ENCODE results near the gene MED27. TPM values are rescaled to one million over a fixed set of nuclear protein-coding genes. Genes with fewer than 3 reads are reported as not detected.
A peak's percentile ranks its signal among the peaks of the same experiment; 100 is the strongest.

The MED27 gene
- total RNA-seq, 2 donors from 2014 or later = 29.0 to 30.5 TPM

DNA sequence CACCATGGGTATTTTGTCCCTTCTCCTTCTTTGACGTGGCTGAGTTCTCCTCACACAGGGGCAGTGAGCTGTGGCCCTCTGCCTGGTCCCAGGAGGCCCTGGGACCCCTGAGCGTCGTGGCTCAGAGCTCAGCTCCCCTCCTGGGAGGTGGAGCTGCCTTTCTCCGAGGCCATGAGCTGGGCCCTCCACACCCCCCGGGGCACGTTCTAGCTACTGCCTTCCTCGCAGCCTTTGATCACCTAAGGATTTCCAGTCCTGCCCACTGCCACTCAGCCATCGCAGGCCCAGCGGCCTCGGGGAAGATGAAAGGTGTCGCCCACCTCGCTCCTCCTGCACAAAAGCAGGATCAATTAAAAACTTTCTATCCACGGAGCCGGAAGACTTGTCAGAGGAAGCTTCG, 244.9 kb downstream of the MED27 start:
- Mint-ChIP-seq H3K36me3 (ENCODE audit: insufficient read depth in 2 of 2) (peaks cover 7 to 10% of the 10 kb centered on the region in 2 donors), H3K4me1 (ENCODE audit: low read depth) (peaks cover 11% of the 10 kb centered on the region), H3K27me3 (ENCODE audit: low read depth) (peaks cover 32% of the 10 kb centered on the region), H3K4me3 (no peak overlapping the region), H3K9me3 (peaks cover 2 to 8% of the 10 kb centered on the region in 2 donors), H3K27ac (no peak overlapping the region)
- no peak for DNase-seq
- ATAC-seq (replicated peaks in 1 of 2) = no peak

DNA sequence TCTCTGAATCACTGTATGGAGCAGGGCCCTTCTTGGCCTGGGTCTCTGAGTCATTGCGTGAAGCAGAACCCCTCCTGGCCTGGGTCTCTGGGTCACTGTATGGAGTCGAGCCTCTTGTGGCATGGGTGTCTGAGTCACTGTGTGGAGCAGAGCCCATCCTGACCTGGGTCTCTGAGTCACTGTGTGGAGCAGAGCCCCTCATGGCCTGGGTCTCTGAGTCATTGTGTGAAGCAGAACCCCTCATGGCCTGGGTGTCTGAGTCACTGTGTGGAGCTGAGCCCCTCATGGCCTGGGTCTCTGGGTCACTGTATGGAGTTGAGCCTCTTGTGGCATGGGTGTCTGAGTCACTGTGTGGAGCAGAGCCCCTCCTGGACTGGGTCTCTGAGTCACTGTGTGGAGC, 245.8 kb downstream of the MED27 start:
- no peak overlapping the region for H3K27ac Mint-ChIP-seq
- peaks cover 4% of the 10 kb centered on the region for H3K4me1 Mint-ChIP-seq (ENCODE audit: low read depth)
- peaks cover 2 to 8% of the 10 kb centered on the region in 2 donors for H3K9me3 Mint-ChIP-seq
- ATAC-seq (replicated peaks in 1 of 2) (peak; percentile 64 to 76), DNase-seq (peak in 1 of 2 donors; percentile 13)
- H3K36me3 Mint-ChIP-seq (ENCODE audit: insufficient read depth in 2 of 2) = peaks cover 7 to 10% of the 10 kb centered on the region in 2 donors
- H3K27me3 Mint-ChIP-seq (ENCODE audit: low read depth) = peaks cover 32% of the 10 kb centered on the region
- no peak overlapping the region for H3K4me3 Mint-ChIP-seq

DNA sequence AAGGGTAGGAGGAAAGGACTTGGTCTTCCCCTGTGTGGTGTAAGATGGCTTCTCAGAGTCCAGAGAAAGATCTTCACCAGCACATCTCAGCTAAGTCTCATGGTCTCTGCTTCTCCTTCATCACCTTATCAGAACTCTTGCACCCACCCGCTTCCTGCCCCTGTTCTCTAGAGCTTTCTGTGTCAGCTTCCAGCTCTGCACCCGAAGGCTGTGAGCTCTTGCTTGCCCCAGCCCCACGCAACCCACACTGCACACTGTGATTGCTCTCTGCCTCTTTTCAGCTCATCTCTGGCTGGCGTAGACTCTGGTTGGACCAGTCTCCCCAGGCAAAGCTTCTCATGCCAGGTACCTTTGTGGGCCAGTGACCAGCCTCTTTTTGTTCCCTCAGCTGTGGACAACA, 246.6 kb downstream of the MED27 start:
- peaks cover 2 to 8% of the 10 kb centered on the region in 2 donors for H3K9me3 Mint-ChIP-seq
- DNase-seq (no peak), ATAC-seq (replicated peaks in 1 of 2) (no peak)
- peaks cover 7 to 10% of the 10 kb centered on the region in 2 donors for H3K36me3 Mint-ChIP-seq (ENCODE audit: insufficient read depth in 2 of 2)
- peak overlapping the region in 1 of 2 donors; percentile 14 for H3K4me3 Mint-ChIP-seq
- peaks cover 31% of the 10 kb centered on the region for H3K27me3 Mint-ChIP-seq (ENCODE audit: low read depth)
- H3K4me1 Mint-ChIP-seq (ENCODE audit: low read depth) = no peaks in the 10 kb centered on the region
- H3K27ac Mint-ChIP-seq = no peak overlapping the region

DNA sequence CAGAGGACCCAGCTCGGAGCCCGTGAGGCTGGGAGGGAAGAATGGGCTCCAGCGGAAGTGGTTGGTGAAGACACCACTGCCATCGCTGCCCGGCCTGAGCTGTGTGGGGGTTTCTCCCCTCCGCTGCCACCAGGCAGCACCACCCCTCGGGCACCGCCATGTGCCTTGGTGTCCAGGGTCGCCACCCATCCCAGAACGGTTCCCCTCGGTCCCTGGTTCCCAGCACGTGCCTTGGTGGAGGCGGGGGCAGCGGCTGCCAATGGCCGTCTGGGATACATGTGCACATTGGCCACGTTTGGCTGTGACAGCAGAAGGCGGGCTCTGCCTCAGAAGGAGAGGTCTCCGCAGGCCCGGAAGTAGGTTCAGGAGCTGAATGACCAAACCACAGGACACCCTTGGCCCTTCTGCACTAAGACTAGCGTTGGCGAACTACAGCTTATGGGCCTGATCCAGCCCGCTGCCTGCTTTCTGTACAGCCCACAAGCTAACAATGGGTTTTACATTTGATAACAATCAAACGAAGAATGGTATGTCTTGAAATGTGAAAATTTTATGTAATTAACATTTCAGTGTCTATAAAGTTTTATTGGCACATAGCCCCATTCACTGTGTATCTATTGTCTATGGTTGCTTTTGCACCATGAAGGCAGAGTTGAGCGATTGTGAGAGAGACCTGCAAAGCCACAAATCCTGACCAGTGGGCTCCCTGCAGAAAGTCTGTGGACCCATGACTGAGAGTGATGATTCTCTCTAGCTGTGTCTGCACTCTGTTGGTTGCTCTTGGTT, 248.1 kb downstream of the MED27 start:
- Mint-ChIP-seq H3K4me3 (no peak overlapping the region), H3K36me3 (ENCODE audit: insufficient read depth in 2 of 2) (peaks cover 7 to 10% of the 10 kb centered on the region in 2 donors), H3K27ac (no peak overlapping the region), H3K9me3 (peaks cover 2 to 8% of the 10 kb centered on the region in 2 donors), H3K27me3 (ENCODE audit: low read depth) (peaks cover 18% of the 10 kb centered on the region), H3K4me1 (ENCODE audit: low read depth) (no peaks in the 10 kb centered on the region)
- ATAC-seq (replicated peaks in 1 of 2) (no peak), DNase-seq (no peak)

DNA sequence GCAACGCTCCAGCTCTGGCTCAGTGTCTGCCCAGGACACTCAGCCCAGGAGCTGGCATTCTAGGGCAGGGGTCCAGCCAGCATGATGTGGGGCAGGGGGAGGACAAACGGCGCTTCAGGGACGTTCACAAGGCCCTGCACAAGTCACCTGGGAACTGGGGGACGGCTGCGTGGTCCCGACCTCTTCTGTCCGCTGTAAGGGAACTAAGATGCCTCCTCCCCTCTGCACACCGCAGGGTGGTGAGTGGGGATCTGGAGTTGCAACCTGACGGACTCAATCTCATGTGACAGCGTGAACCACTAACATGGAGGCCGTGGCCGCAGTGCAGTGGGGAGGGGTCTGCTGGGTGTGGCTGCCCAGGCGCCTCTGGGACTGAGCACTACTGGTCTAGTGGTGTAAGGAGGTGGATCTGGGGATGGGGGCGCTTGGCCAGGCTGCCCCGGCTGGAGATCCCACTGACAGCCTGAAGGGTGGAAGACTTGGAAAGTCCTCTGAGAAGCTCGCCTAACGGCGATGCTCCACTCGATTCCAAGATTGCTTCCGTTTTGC, 251.8 kb downstream of the MED27 start:
- no peak for DNase-seq
- peaks cover 27% of the 10 kb centered on the region for H3K27me3 Mint-ChIP-seq (ENCODE audit: low read depth)
- H3K9me3 Mint-ChIP-seq = no peaks in the 10 kb centered on the region

DNA sequence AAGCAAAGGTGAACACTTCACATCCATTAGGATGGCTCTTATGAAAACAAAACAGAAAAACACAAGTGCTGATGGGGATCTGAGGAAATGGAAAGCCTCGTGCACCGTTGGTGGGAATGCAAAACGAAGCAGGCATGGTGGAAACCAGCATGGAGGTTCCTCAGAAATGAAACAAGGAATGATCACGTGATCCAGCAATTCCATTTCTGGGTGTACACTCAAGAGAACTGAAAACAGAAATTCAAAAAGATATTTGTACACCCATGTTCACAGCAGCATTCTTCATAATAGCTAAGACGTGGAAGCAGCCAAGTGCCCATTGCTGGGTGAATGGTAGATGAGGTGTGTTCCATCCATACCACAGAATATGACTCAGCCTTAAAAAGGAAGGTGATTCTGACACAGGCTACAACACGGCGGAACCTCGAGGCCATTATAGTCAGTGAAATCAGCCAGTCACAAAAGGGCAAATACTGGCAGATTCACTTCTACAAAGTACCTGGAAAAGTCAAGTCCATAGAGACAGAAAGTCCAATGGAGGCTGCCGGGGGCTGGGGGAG, 252.6 kb downstream of the MED27 start:
- Mint-ChIP-seq H3K4me3 (no peak overlapping the region), H3K36me3 (ENCODE audit: insufficient read depth in 2 of 2) (no peaks in the 10 kb centered on the region), H3K27ac (no peak overlapping the region), H3K4me1 (ENCODE audit: low read depth) (no peaks in the 10 kb centered on the region), H3K9me3 (no peaks in the 10 kb centered on the region), H3K27me3 (ENCODE audit: low read depth) (peaks cover 22% of the 10 kb centered on the region)
- ATAC-seq (replicated peaks in 1 of 2) = peak in 1 of 2 donors; percentile 38
- DNase-seq = no peak

More for the DNA sequence above, 251.8 kb downstream of the MED27 start:
- Mint-ChIP-seq H3K27ac (no peak overlapping the region), H3K4me1 (ENCODE audit: low read depth) (no peaks in the 10 kb centered on the region), H3K4me3 (no peak overlapping the region), H3K36me3 (ENCODE audit: insufficient read depth in 2 of 2) (no peaks in the 10 kb centered on the region)
- no peak for ATAC-seq (replicated peaks in 1 of 2)

DNA sequence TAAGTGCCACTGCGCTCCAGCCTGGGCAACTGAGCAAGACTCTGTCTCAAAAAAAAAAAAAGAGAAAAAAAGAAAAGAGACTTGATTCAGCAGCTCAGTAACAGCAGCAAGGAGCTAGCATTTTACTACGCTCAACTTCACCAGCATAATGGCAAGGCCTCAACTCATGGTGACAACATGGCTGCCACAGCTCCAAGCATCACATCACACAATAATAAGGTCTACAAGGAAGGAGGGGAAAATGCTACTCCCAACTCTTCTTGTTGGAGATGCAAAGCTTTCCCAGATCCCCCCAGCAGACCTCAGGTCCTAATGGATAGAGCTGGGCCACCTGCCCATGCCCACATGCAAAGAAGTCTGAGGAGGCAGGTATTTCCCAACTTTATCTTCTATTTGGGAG, 253.6 kb downstream of the MED27 start:
- peaks cover 31% of the 10 kb centered on the region for H3K27me3 Mint-ChIP-seq (ENCODE audit: low read depth)
- no peaks in the 10 kb centered on the region for H3K4me1 Mint-ChIP-seq (ENCODE audit: low read depth)
- no peak for ATAC-seq (replicated peaks in 1 of 2)
- no peaks in the 10 kb centered on the region for H3K36me3 Mint-ChIP-seq (ENCODE audit: insufficient read depth in 2 of 2)
- no peak overlapping the region for H3K27ac Mint-ChIP-seq
- no peak for DNase-seq
- no peak overlapping the region for H3K4me3 Mint-ChIP-seq
- no peaks in the 10 kb centered on the region for H3K9me3 Mint-ChIP-seq

DNA sequence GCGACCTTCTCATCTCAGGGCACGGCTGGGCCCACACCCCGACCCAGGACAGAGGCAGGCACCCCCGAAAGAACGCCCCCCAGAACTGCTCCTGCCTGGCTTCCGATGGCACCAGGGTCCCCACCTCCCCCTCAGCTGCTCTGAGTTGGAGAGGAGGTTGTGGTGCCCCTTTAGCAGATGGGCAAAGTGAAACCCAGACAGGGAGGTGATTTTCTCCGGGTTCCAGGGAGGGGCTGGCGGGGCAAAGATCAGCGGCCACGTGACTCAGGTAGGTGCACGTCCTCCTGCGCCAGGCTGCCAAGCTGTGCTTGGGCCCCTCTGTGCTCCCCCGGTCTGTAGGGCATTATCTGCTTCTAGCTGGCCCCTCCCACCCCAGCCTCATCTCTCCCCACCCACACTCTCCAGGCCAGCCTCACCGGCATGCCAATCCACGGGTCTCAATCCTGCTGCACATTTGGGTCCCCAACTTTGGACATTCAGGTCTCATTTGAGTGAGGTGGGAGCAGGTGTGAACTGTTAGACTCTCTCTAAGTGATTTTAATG, 254.6 kb downstream of the MED27 start:
- H3K4me1 Mint-ChIP-seq (ENCODE audit: low read depth) = no peaks in the 10 kb centered on the region

DNA sequence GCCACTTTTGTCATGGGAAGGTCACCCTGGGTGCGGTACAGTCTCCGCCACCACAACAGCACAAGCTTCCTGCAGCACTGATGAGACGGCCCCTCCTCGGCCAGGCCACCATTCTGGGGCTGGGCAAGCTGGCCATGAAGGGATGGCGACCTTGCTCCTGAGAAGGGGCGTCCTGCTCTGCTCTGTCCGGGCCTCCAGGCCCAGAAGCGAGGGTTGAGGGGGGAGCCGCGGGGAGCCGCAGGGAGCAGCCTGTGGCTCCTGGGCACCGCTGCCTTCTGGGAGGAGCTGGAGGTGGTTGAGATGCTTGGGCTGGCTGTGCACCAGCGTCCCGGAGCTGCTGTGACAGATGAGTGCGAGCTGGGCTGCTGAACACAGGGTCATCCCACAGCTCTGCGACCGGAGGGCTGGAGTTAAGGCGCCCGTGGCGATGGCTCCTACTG, 255.5 kb downstream of the MED27 start:
- Mint-ChIP-seq H3K36me3 (ENCODE audit: insufficient read depth in 2 of 2) (no peaks in the 10 kb centered on the region), H3K4me1 (ENCODE audit: low read depth) (no peaks in the 10 kb centered on the region), H3K27ac (no peak overlapping the region), H3K9me3 (no peaks in the 10 kb centered on the region), H3K4me3 (no peak overlapping the region), H3K27me3 (ENCODE audit: low read depth) (peaks cover 48% of the 10 kb centered on the region)
- ATAC-seq (replicated peaks in 1 of 2) = no peak
- no peak for DNase-seq

More for the DNA sequence above, 254.6 kb downstream of the MED27 start:
- Mint-ChIP-seq H3K36me3 (ENCODE audit: insufficient read depth in 2 of 2) (no peaks in the 10 kb centered on the region), H3K4me3 (no peak overlapping the region), H3K9me3 (no peaks in the 10 kb centered on the region), H3K27me3 (ENCODE audit: low read depth) (peaks cover 39% of the 10 kb centered on the region), H3K27ac (no peak overlapping the region)
- no peak for DNase-seq
- ATAC-seq (replicated peaks in 1 of 2) = no peak

DNA sequence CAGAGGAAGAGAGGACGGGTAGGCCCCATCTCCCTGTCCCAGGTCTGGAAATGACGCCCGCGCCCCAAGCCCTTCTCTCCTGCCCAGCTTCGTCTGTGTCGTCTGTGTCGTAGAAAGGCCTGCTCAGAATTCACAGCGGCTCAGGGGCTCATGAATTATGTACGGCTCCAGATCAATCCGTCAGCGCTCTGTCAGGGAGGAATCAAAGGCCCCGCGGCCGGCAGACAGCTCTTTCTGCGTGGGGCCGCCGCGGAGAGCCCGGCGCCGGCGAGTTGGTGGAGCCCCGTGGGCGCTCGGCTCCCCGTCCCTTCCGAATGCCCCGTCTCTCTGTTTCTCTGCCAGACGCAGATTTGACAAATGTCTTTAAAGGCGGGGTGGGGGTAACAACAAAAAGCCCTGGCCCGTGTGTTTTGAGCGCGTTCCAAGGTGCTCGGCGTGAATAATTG, 255.9 kb downstream of the MED27 start:
- H3K36me3 Mint-ChIP-seq (ENCODE audit: insufficient read depth in 2 of 2) = no peaks in the 10 kb centered on the region
- peaks cover 48% of the 10 kb centered on the region for H3K27me3 Mint-ChIP-seq (ENCODE audit: low read depth)
- ATAC-seq (replicated peaks in 1 of 2) = no peak
- DNase-seq = no peak
- H3K27ac Mint-ChIP-seq = no peak overlapping the region
- no peaks in the 10 kb centered on the region for H3K9me3 Mint-ChIP-seq
- no peak overlapping the region for H3K4me3 Mint-ChIP-seq
- H3K4me1 Mint-ChIP-seq (ENCODE audit: low read depth) = no peaks in the 10 kb centered on the region

DNA sequence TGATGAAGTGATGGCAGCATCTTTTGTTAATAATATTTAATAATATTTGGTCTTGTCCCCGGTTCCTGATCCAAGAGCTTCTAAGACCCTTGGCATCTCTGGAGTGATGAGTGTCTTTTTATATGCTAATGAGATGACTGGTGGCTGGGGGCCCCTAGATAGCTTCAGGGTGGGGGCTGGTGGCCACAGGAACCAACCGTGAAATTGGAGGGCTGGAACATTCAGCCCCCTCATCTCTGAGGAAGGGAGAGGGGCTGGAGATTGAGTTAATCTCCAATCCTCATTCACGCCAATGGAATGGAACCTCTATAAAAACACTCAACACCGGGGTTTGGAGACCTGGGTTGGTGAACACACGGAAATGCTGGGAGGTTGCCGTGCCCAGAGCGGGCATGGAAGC, 261.6 kb downstream of the MED27 start:
- H3K4me1 Mint-ChIP-seq (ENCODE audit: low read depth) = no peaks in the 10 kb centered on the region
- no peak overlapping the region for H3K27ac Mint-ChIP-seq
- ATAC-seq (replicated peaks in 1 of 2) (no peak), DNase-seq (no peak)
- no peaks in the 10 kb centered on the region for H3K9me3 Mint-ChIP-seq
- H3K36me3 Mint-ChIP-seq (ENCODE audit: insufficient read depth in 2 of 2) = no peaks in the 10 kb centered on the region
- no peak overlapping the region for H3K4me3 Mint-ChIP-seq
- peaks cover 50% of the 10 kb centered on the region for H3K27me3 Mint-ChIP-seq (ENCODE audit: low read depth)

DNA sequence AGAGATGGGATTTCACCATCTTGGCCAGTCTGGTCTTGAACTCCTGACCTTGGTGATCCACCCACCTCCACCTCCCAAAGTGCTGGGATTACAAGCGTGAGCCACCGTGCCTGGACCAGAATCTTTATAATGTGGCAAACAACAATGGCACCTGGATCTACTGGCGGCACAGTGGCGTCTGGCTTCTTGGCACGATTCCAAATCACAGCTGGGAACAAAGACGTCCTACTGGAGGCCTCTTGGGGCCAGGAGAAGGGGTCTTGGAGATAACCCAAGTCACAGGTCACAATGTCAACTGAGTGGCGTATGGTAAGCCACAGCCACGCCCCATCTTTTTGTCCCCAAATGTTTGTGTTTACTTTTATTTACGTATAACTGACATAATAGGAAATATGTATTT, 262.0 kb downstream of the MED27 start:
- no peak overlapping the region for H3K4me3 Mint-ChIP-seq
- H3K9me3 Mint-ChIP-seq = no peaks in the 10 kb centered on the region
- no peak overlapping the region for H3K27ac Mint-ChIP-seq
- no peaks in the 10 kb centered on the region for H3K36me3 Mint-ChIP-seq (ENCODE audit: insufficient read depth in 2 of 2)
- ATAC-seq (replicated peaks in 1 of 2) = no peak
- H3K4me1 Mint-ChIP-seq (ENCODE audit: low read depth) = no peaks in the 10 kb centered on the region
- no peak for DNase-seq
- H3K27me3 Mint-ChIP-seq (ENCODE audit: low read depth) = peaks cover 54% of the 10 kb centered on the region

DNA sequence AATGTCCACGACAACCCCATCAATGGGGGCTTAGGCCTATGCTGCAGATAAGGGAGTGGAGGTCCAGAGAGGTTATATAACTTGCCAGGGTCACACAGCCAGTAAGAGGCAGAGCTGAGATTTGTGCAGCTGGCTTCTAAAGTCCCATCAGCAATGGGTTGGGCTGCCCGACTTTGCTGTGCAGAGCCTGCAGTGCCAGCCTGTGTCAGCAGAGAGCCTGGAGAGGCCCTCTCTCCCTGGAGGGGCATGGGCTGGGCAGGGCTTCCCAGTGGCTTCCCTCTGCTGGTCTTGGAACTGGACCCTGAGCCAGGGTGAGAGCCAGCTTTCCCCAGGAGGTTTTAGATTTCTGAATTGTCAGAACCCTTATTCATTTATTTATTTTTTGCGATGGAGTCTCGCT, 262.6 kb downstream of the MED27 start:
- peaks cover 54% of the 10 kb centered on the region for H3K27me3 Mint-ChIP-seq (ENCODE audit: low read depth)
- no peaks in the 10 kb centered on the region for H3K4me1 Mint-ChIP-seq (ENCODE audit: low read depth)
- DNase-seq = no peak
- no peaks in the 10 kb centered on the region for H3K9me3 Mint-ChIP-seq
- no peaks in the 10 kb centered on the region for H3K36me3 Mint-ChIP-seq (ENCODE audit: insufficient read depth in 2 of 2)
- no peak overlapping the region for H3K4me3 Mint-ChIP-seq
- ATAC-seq (replicated peaks in 1 of 2) = no peak
- no peak overlapping the region for H3K27ac Mint-ChIP-seq

All from activated T-cell treated with anti-CD3 and anti-CD28 coated beads, Interleukin-2, amount 50 U/mL, for 72 hours (primary cell).